Lower leg skin (tissue), 4 donors: Measurements from ENCODE around the gene ECHS1. TPM values are rescaled to one million over a fixed set of nuclear protein-coding genes. Genes with fewer than 3 reads are reported as not detected.

Experiments used
- DNase-seq, 2 donors: peaks; one replicate each; pipeline ENCODE4 v3.0.0-alpha.2; 2019; ENCODE audit warnings: low spot score in 2 of 2
- H3K4me3 ChIP-seq: fragments of 200-600 bp; sonication (generic); 2 replicates; pipeline ENCODE4 v1.5.1; 2017; ENCODE audit warnings: mild to moderate bottlenecking, low read depth; ENCODE audit not compliant: poor library complexity, severe bottlenecking
- CTCF ChIP-seq, 3 donors: fragments of 450-650 bp; IDR thresholded peaks; one replicate each; pipeline ENCODE4 v1.5.1; 2016; ENCODE audit warnings: antibody characterized with exemption in 3 of 3, mild to moderate bottlenecking in 3 of 3, moderate library complexity in 2 of 3
- POLR2A ChIP-seq, 2 donors: fragments of 450-650 bp; IDR thresholded peaks; one replicate each; pipeline ENCODE4 v1.6.1; 2016 to 2017; ENCODE audit warnings: antibody characterized with exemption in 2 of 2, mild to moderate bottlenecking in 1 of 2, moderate library complexity in 1 of 2
- WGBS, 2 donors: methylation state at CpG; one replicate each; pipeline ENCODE4 v1.1.5; 2018; 5-methylcytosine and 5-hydroxymethylcytosine counted together
- intact Hi-C: fragments of 100-400 bp; cut with DNase I; formaldehyde crosslinking; loops from one replicate; pipeline ENCODE4 v1.15.0; 2023; ENCODE audit warnings: low total_unique reads
- total RNA-seq, 4 donors: library from RNA; depleted of rRNA; stranded (reverse); fragments of >200 nt; gene quantifications; one replicate each; pipeline ENCODE4 v1.1.0, GENCODE V29; 2016

The ECHS1 gene
- total RNA-seq, 4 donors from 2014 or later = 40.0 to 85.7 (median 61.8) TPM

- H3K4me3 ChIP-seq = no peak overlapping the region
Observed at GRCh38 chr10:133358162-133358924, 14.8 kb downstream of the ECHS1 start.

GRCh38 chr10:133357285-133358161 is 15.6 kb downstream of the ECHS1 start, which contains the start of gene FUOM:
Gene FUOM (minus strand): TSS chr10:133358019. CDS start chr10:133358007, 12 bp downstream.
- DNase-seq = no peak
- intact Hi-C loops = no loop called here
- H3K4me3 ChIP-seq = peak within 1 kb of the TSS; percentile 28
- WGBS, 2 donors = 2 to 9% methylated on average over 4 to 26 of the region's 83 CpGs
- TF ChIP-seq POLR2A (IDR thresholded peaks at IDR 0.05) = no peak

More at GRCh38 chr10:133358162-133358924, 14.8 kb downstream of the ECHS1 start:
- WGBS, 2 donors = 65 to 76% methylated on average over 22 of the region's 41 CpGs
- DNase-seq = no peak
- TF ChIP-seq POLR2A (IDR thresholded peaks at IDR 0.05) (no peak), CTCF (IDR thresholded peaks at IDR 0.05) (no peak)
- intact Hi-C loops = no loop called here

GRCh38 chr10:133356549-133357284 is 16.4 kb downstream of the ECHS1 start:
- TF ChIP-seq POLR2A (IDR thresholded peaks at IDR 0.05) (no peak), CTCF (IDR thresholded peaks at IDR 0.05) (no peak)
- intact Hi-C loops = no loop called here
- WGBS, 2 donors = 53 to 74% methylated on average over 10 to 17 of the region's 27 CpGs
- no peak for DNase-seq
- H3K4me3 ChIP-seq = peak overlapping the region; percentile 28

- no peak for TF ChIP-seq POLR2A (IDR thresholded peaks at IDR 0.05)
- TF ChIP-seq CTCF (IDR thresholded peaks at IDR 0.05) = no peak
- WGBS, 2 donors = 87 to 100% methylated on average over 1 to 3 of the region's 3 CpGs
- no peak overlapping the region for H3K4me3 ChIP-seq
- intact Hi-C loops = no loop called here
- no peak for DNase-seq
Observed at GRCh38 chr10:133355991-133356390, 17.2 kb downstream of the ECHS1 start.

- intact Hi-C loops = no loop called here
- TF ChIP-seq CTCF (IDR thresholded peaks at IDR 0.05) (no peak), POLR2A (IDR thresholded peaks at IDR 0.05) (no peak)
- WGBS, 2 donors = 89 to 91% methylated on average over 6 of the region's 6 CpGs
- no peak overlapping the region for H3K4me3 ChIP-seq
- no peak for DNase-seq
Observed at GRCh38 chr10:133355266-133355665, 17.9 kb downstream of the ECHS1 start.
